Activated CD4-positive, alpha-beta memory T cell treated with anti-CD3 and anti-CD28 coated beads for 36 hours (primary cell): ENCODE results near the gene RAB31. TPM values are rescaled to one million over a fixed set of nuclear protein-coding genes. Genes with fewer than 3 reads are reported as not detected.
"Not testable (repeated sequence)": the region's sequence is repeated elsewhere in the genome, so short reads cannot be mapped to it uniquely, and the experiment has no call there.

ENCODE experiments used
- CTCF ChIA-PET: fragments of 350-600 bp; sonication (Branson Sonifier 250); formaldehyde crosslinking; loops from one replicate; lab custom pipeline; 2021; ENCODE audit warnings: antibody characterized with exemption, inconsistent platforms; lab: Charles Lee
- POLR2A ChIA-PET: fragments of 350-600 bp; sonication (Branson Sonifier 250); formaldehyde crosslinking; loops from one replicate; lab custom pipeline; 2021; ENCODE audit warnings: antibody characterized with exemption; lab: Charles Lee
- DNase-seq: peaks from one replicate; pipeline ENCODE4 v3.0.0-alpha.2; 2020
- H3K27ac Mint-ChIP-seq: one replicate; pipeline ENCODE4 v1.8.0; 2021; ENCODE audit warnings: mixed read lengths
- H3K27me3 Mint-ChIP-seq: one replicate; pipeline ENCODE4 v1.8.0; 2021; ENCODE audit warnings: mixed read lengths
- H3K36me3 Mint-ChIP-seq: one replicate; pipeline ENCODE4 v1.8.0; 2021; ENCODE audit warnings: mixed read lengths
- H3K4me1 Mint-ChIP-seq: one replicate; pipeline ENCODE4 v1.8.0; 2021; ENCODE audit warnings: low read depth, mixed read lengths
- H3K4me3 Mint-ChIP-seq: one replicate; pipeline ENCODE4 v1.8.0; 2021; ENCODE audit warnings: mild to moderate bottlenecking, mixed read lengths
- H3K9me3 Mint-ChIP-seq: one replicate; pipeline ENCODE4 v1.8.0; 2021; ENCODE audit warnings: mixed read lengths
- intact Hi-C: fragments of 100-400 bp; cut with micrococcal nuclease; formaldehyde crosslinking; loops from one replicate; pipeline ENCODE4 v1.15.1; 2023
- total RNA-seq, 2 experiments: library from RNA; stranded (reverse); gene quantifications; one replicate each; pipeline ENCODE4 v1.2.3, GENCODE V29; 2021

Gene RAB31, protein sequence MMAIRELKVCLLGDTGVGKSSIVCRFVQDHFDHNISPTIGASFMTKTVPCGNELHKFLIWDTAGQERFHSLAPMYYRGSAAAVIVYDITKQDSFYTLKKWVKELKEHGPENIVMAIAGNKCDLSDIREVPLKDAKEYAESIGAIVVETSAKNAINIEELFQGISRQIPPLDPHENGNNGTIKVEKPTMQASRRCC
- total RNA-seq = under 1 TPM; 0.58 to 0.71 TPM

DNA sequence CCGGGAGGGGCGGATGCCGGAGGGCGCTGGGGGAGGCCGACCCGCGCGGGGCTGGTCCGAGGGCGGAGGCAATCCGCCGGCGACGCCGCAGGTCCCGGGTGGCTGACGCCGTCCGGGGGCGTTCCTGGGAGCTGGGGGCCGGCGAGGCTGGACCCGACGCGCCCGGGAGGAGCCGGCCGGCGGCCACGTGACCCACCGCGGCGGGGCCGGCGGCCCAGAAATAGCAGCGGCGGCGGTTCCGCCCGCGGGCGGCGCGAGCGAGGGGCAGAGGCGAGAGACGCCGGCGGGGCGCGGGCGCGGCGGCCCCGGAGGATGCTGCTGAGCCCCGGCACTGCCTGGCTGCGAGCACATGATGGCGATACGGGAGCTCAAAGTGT is at the start of gene RAB31:
Gene RAB31 (plus strand): TSS at position 245 of the 377 bp plus-strand sequence. CDS start 105 bp downstream, at position 350.
- peak; percentile 24 for DNase-seq
- ChIA-PET POLR2A (interaction anchor here (1.0 kb wide), 1 partner anchor 15 kb away, joined by 3 read pairs; no protein-coding TSS in a partner anchor), CTCF (no interaction called here)
- Mint-ChIP-seq H3K27ac (no peak within 1 kb of the TSS), H3K4me1 (peaks cover 31% of the 10 kb centered on the region), H3K9me3 (no peaks in the 10 kb centered on the region), H3K36me3 (no peaks in the 10 kb centered on the region), H3K27me3 (peaks cover 76% of the 10 kb centered on the region), H3K4me3 (peak within 1 kb of the TSS; percentile 73)
- intact Hi-C loops = loop anchor here (5.0 kb wide), 2 partner anchors 204 to 819 kb away; partner anchors contain the start of genes NAPG and VAPA

DNA sequence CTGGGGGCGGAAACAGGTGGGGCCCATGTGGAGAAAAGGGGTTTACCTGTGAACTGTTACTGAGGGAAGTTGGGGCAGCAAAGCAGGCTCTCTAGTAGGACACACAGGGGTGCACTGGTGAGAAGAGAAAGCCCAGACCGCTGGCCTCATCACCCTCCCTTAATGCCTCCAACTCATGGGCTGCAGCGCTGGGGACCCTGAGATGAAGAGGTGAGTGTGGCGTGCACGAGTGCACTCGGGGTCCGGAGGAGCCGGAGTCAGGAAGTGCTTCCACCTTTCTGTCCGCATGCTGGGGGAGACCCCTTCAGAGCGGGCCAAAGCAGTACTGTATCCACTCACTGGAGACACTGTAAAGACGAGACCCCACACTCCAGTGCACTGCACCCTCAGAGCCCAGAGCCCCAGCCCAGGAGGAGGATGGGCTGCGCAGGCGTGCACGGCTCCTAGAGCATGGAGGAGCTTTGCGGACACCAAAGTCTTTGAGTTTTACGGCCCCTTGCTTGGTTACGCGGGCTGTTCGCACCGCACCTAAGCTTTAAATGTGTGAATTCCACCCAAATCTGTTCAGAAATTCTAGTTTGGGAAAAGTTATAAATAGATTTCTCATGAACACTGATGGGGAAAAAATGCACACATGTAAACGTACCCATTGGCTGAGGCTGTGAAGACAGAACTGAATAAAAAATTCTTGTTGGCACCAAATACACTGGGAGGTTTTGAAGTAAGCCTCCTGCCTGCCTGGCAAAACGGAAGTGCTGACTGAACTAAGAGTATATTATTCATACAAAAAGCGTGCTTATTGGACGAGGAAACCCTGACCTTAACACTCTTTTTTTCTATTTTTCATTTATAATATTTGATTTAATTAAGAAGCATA is 48.4 kb upstream of the RAB31 start:
- Mint-ChIP-seq H3K9me3 (no peaks in the 10 kb centered on the region), H3K27me3 (peaks cover 2% of the 10 kb centered on the region), H3K27ac (no peak overlapping the region), H3K4me1 (no peaks in the 10 kb centered on the region), H3K36me3 (no peaks in the 10 kb centered on the region), H3K4me3 (no peak overlapping the region)
- POLR2A ChIA-PET = no interaction called here
- no peak for DNase-seq
- intact Hi-C loops = no loop called here
- CTCF ChIA-PET = no interaction called here

DNA sequence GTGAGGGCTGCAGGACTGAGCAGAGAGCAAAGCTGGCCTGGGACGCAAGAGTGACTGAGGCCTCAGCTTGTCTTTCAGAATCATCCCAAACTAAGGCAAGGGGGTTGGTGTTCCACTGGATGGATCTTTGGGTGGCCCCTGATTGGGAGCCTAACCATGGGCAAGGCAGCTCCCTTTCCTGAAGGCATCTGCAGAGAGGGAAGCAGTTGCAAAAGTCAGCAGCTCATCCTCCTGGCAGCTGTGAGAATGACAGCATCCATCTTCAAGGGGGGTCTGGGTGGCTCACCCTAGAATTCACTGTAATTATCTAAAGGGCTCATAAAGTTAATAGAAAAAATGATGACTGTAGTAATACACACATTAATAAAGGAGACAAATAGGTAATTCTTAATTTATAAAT is 46.5 kb upstream of the RAB31 start:
- Mint-ChIP-seq H3K4me3 (no peak overlapping the region), H3K36me3 (no peaks in the 10 kb centered on the region), H3K4me1 (no peaks in the 10 kb centered on the region), H3K27ac (no peak overlapping the region), H3K27me3 (no peaks in the 10 kb centered on the region), H3K9me3 (no peaks in the 10 kb centered on the region)
- DNase-seq = no peak
- ChIA-PET POLR2A (no interaction called here), CTCF (no interaction called here)
- intact Hi-C loops = no loop called here

DNA sequence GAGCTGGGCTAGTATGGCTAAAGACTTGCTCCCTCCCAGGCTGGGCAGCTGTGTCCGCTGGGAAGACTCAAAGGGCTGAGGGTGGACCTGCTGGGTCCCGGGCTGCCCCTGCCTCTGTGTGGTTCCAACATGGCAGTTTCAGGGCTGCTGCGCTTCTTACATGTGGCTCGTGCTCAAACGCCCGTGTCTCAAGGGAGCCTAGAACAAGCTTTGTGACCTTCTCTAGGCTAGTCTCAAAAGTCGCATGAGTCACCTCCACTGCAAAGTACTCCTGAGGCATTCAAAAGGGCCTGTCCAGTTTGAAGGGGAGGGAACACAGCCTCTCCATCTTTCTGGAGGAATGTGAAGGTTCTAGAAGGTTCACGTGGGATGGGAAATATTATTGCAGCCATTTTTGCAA is 44.7 kb upstream of the RAB31 start:
- Mint-ChIP-seq H3K4me1 (no peaks in the 10 kb centered on the region), H3K27me3 (peaks cover under 1% of the 10 kb centered on the region), H3K4me3 (no peak overlapping the region), H3K36me3 (no peaks in the 10 kb centered on the region), H3K9me3 (no peaks in the 10 kb centered on the region), H3K27ac (no peak overlapping the region)
- intact Hi-C loops = no loop called here
- POLR2A ChIA-PET = no interaction called here
- no peak for DNase-seq
- CTCF ChIA-PET = no interaction called here

DNA sequence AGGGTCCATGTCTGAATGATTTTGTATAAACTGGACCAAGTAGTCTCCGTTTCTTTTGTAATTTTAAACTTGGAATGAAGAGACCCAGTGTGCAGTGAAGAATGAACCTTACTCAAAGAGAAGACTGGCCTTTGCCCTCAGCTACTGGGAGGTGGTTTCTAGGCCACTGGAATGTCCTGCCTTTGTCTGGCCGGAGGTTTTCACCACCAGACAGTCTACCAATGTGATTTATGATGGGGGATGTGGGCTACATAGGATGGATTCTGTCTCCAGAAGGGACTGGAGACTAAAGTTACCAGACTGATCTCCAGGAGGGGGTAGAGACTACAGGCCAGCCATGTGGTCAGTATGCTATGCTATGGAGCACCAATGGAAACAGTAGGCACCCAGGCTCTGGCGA is 42.8 kb upstream of the RAB31 start:
- ChIA-PET CTCF (no interaction called here), POLR2A (no interaction called here)

DNA sequence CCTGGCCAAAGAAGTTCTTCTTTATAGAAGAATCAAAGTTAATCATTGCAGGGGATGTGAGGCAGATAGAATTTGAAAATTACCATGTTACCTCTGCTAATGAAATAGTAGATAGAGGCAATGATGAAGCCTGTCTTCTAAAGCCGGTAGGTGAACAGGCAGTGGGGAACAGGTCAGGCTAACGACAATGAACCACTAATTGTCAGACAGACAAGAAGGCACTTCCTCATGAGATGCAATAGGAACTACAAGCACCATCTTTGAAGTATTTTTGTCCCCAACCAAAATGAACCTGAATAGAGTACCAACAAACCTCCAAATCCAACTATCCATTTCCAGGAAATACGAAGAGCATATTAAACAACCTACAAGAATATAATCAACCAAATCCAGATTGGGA is 41.6 kb upstream of the RAB31 start:
- H3K36me3 Mint-ChIP-seq = no peaks in the 10 kb centered on the region
- H3K4me3 Mint-ChIP-seq = no peak overlapping the region
- no peaks in the 10 kb centered on the region for H3K9me3 Mint-ChIP-seq
- CTCF ChIA-PET = no interaction called here
- no peaks in the 10 kb centered on the region for H3K4me1 Mint-ChIP-seq
- intact Hi-C loops = no loop called here
- DNase-seq = no peak
- no peak overlapping the region for H3K27ac Mint-ChIP-seq
- POLR2A ChIA-PET = no interaction called here
- peaks cover 1% of the 10 kb centered on the region for H3K27me3 Mint-ChIP-seq

More for the DNA sequence above, 42.8 kb upstream of the RAB31 start:
- H3K9me3 Mint-ChIP-seq = no peaks in the 10 kb centered on the region
- no peaks in the 10 kb centered on the region for H3K4me1 Mint-ChIP-seq
- H3K27ac Mint-ChIP-seq = no peak overlapping the region
- no peak overlapping the region for H3K4me3 Mint-ChIP-seq
- H3K36me3 Mint-ChIP-seq = no peaks in the 10 kb centered on the region
- H3K27me3 Mint-ChIP-seq = peaks cover 1% of the 10 kb centered on the region
- intact Hi-C loops = no loop called here
- no peak for DNase-seq

DNA sequence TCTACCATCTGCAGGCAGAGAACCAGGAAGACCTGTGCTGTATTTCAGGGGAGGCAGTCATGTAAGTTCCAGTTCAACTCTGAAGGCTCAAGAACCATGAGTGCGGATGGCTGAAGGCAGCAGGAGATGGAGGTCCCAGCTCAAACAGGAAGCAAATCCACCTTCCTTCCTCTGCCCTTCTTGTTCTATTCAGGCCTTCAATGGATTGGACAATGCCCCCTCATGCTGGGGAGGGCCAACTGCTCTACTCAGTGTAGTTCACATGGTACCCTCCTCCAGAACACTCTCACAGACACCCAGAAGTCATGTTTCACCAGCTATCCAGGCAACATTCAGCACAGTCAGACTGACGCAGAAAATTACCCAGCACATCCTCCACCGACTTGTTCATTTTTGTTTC is 39.1 kb upstream of the RAB31 start:
- H3K27me3 Mint-ChIP-seq = peaks cover 3% of the 10 kb centered on the region
- no peaks in the 10 kb centered on the region for H3K9me3 Mint-ChIP-seq
- H3K4me1 Mint-ChIP-seq = peaks cover 6% of the 10 kb centered on the region
- H3K27ac Mint-ChIP-seq = no peak overlapping the region
- ChIA-PET CTCF (no interaction called here), POLR2A (no interaction called here)
- DNase-seq = no peak
- H3K4me3 Mint-ChIP-seq = no peak overlapping the region
- intact Hi-C loops = no loop called here
- no peaks in the 10 kb centered on the region for H3K36me3 Mint-ChIP-seq

DNA sequence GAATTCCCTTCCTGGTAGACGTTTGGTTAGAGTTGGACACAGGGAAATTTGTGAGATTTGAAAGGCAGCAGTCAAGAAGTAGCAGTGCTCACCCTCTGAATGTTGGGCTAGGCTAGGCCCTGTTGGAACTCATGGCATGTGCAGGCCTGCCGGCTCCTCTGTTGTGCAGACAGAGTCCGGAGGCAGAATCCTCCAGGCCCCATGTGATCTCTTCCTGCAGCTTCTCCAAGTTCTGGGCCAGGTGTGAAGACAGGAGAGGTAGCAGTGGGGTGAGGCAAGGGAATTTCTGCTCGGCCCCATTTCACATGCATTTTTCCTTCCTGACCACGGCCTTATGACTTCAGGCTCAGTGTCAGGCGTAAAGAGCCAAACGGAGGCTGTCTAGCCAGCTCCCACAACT is 36.9 kb upstream of the RAB31 start:
- H3K36me3 Mint-ChIP-seq = no peaks in the 10 kb centered on the region
- H3K4me1 Mint-ChIP-seq = peaks cover 6% of the 10 kb centered on the region
- DNase-seq = no peak
- ChIA-PET CTCF (no interaction called here), POLR2A (no interaction called here)
- no peak overlapping the region for H3K4me3 Mint-ChIP-seq
- no peak overlapping the region for H3K27ac Mint-ChIP-seq
- intact Hi-C loops = loop anchor here (5.0 kb wide), 1 partner anchor 246 kb away; no protein-coding TSS in a partner anchor
- no peaks in the 10 kb centered on the region for H3K9me3 Mint-ChIP-seq
- peaks cover 11% of the 10 kb centered on the region for H3K27me3 Mint-ChIP-seq

DNA sequence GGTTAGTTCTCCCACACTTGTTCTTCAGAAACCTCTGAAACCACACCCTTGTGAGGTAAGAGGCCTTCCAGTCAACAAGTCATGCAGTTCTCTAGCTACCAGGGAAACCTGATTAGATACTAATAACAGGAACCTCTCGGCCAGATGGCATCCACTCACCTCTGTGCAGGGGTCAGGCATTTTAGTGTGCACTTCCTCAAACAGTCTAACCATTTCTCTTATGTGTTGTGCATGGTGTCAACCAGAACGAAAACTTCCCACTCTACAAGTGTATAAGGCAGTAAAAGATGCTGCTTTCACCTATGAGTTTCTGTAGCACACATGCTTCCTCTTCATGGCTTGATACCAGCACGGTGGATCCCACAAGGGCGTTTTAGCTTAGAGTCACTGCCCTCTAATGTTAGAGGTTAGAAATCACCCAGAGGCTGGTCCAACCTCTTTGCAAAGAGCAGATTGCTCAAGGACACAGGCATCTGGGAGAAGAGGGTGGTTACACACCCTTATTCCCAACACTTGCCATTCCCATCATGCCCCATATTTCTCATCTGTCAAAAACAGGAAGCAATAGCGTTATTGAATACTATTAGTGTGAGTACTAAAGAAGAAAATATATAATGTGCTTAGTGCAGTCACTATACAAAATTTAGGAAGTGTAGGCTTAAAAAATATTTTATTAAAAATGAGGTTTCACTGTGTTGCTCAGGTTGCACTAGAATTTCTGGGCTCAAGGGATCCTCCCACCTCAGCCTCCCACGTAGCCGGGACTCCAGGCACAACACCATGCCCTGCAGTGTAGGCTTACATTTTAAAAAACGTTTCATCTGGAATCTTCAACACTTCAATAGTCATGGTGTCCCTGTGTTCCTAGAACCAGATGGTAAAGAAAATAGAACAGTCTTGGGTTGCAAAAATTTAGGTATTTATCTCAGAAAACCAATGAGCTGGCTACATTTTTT is 34.5 kb upstream of the RAB31 start:
- peak overlapping the region; percentile 78 for H3K27ac Mint-ChIP-seq

DNA sequence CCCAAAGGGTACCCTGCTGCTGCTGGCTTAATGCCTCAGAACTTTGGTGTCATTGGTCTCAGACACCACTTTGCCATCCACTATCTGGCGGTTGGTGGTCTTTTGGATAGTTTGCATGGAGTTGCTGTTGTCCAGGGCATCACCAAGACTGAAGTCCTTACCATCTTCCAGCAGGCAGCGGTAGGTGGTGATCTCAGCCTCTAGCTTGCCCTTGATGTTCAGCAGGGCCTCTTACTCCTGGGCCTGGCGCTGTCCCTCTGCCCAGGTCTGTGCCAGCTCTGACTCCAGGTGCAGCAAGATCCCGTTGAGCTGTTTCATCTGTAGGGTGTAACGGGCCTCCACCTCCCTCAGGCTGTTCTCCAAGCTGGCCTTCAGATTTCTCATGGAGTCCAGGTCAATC is 29.9 kb upstream of the RAB31 start:
- not testable (repeated sequence) for H3K4me1 Mint-ChIP-seq, H3K9me3 Mint-ChIP-seq

More for the DNA sequence above, 34.5 kb upstream of the RAB31 start:
- POLR2A ChIA-PET = interaction anchor here (1.1 kb wide), 1 partner anchor 188 kb away, joined by 3 read pairs; no protein-coding TSS in a partner anchor
- Mint-ChIP-seq H3K4me1 (peaks cover 6% of the 10 kb centered on the region), H3K4me3 (no peak overlapping the region), H3K27me3 (peaks cover 10% of the 10 kb centered on the region), H3K36me3 (no peaks in the 10 kb centered on the region), H3K9me3 (no peaks in the 10 kb centered on the region)
- CTCF ChIA-PET = interaction anchor here (0.8 to 2.1 kb wide), 3 partner anchors 54 to 73 kb away, joined by 3 to 12 read pairs (median 3); no protein-coding TSS in a partner anchor
- intact Hi-C loops = loop anchor here (1.0 to 5.0 kb wide), 3 partner anchors 37 to 244 kb away; no protein-coding TSS in a partner anchor
- peak; percentile 54 for DNase-seq

DNA sequence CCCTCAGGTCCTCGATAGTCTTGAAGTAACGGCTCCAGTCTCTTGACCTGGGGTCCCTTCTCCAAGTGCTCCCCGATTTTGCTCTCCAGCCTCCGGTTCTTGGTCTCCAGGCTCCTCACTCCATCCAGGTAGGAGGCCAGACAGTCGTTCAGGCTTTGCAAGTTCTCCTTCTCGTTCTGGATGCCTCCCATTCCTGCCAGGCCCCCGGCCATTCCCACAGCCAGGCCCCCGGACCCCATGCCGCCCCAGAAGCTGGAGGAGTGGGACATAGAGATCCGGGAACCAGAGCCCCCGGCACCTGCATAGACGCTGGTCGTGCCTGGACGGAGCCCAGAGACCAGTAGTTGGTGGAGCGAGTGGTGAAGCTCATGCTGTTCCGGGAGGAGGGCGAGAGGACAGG is 29.0 kb upstream of the RAB31 start:
- Mint-ChIP-seq H3K27me3 (peaks cover 21% of the 10 kb centered on the region), H3K36me3 (no peaks in the 10 kb centered on the region), H3K9me3 (no peaks in the 10 kb centered on the region), H3K4me1 (no peaks in the 10 kb centered on the region), H3K27ac (no peak overlapping the region), H3K4me3 (no peak overlapping the region)
- intact Hi-C loops = no loop called here
- DNase-seq = no peak
- CTCF ChIA-PET = no interaction called here
- POLR2A ChIA-PET = no interaction called here

More for the DNA sequence above, 29.9 kb upstream of the RAB31 start:
- peaks cover 16% of the 10 kb centered on the region for H3K27me3 Mint-ChIP-seq
- POLR2A ChIA-PET, H3K27ac Mint-ChIP-seq, intact Hi-C loops, DNase-seq, H3K4me3 Mint-ChIP-seq, H3K36me3 Mint-ChIP-seq, CTCF ChIA-PET: not testable (repeated sequence)
